ENCODE data around the gene DUSP15.

GRCh38 chr20:31827059-31827458 lies 43.3 kb downstream of the DUSP15 start:
- no peak for TF ChIP-seq POLR2A (IDR thresholded peaks at IDR 0.05)
- TF ChIP-seq, protein P1, sequence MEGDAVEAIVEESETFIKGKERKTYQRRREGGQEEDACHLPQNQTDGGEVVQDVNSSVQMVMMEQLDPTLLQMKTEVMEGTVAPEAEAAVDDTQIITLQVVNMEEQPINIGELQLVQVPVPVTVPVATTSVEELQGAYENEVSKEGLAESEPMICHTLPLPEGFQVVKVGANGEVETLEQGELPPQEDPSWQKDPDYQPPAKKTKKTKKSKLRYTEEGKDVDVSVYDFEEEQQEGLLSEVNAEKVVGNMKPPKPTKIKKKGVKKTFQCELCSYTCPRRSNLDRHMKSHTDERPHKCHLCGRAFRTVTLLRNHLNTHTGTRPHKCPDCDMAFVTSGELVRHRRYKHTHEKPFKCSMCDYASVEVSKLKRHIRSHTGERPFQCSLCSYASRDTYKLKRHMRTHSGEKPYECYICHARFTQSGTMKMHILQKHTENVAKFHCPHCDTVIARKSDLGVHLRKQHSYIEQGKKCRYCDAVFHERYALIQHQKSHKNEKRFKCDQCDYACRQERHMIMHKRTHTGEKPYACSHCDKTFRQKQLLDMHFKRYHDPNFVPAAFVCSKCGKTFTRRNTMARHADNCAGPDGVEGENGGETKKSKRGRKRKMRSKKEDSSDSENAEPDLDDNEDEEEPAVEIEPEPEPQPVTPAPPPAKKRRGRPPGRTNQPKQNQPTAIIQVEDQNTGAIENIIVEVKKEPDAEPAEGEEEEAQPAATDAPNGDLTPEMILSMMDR (IDR thresholded peaks at IDR 0.05): no peak
